ENCODE data around the gene MASTL.
A peak's percentile ranks its signal among the peaks of the same experiment; 100 is the strongest.

MASTL gene

DNA sequence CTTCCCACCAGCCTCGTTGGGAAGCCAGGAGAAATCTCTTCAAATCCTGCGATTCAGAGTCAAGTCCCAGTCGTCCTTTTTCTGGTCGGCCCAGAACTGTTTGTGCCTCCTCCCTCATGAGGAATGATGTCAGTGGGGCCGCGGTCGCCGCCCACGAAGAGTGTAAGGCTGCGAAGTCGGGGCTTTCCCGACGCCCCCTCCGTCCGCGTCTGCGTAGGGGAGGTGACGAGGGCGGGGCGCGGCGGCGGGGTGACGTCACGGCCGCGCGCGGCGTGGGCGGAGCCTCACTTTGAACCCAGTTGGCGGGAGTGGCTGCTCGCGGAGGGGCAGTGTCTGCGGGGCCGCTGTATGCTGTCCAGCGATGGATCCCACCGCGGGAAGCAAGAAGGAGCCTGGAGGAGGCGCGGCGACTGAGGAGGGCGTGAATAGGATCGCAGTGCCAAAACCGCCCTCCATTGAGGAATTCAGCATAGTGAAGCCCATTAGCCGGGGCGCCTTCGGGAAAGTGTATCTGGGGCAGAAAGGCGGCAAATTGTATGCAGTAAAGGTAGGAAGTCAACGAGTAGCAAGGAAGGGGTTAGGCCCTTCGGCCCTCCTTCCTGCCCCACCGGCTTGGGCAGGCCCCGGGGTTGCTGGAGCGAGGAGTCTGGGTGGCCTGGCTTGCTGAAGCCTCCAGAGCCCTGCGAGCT is at the start of gene MASTL:
Gene MASTL, plus strand, starts transcription at position 287 of the 689 bp plus-strand sequence. Its CDS starts 75 bp downstream, at position 362.
- peak; percentile 88 for DNase-seq (ENCODE audit: low spot score)

DNA sequence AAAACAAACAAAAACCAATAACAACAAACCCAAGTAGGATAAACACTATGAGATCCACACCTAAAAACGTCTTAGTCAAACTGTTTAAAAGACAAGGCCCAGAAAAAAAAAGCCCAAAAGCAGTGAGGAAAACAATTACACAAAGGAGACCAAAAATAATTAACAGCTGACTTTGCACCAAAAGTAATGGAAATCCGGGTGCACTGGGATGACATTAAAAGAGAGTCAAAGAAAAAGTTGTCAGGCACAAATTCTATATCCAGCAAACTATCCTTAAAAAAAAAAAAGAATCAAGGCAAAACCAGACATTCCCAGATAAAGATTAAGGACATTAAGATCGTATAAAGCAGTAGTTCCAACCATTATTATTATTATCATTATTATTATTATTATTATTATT is 47.0 kb upstream of the MASTL start:
- DNase-seq (ENCODE audit: low spot score) = no peak

DNA sequence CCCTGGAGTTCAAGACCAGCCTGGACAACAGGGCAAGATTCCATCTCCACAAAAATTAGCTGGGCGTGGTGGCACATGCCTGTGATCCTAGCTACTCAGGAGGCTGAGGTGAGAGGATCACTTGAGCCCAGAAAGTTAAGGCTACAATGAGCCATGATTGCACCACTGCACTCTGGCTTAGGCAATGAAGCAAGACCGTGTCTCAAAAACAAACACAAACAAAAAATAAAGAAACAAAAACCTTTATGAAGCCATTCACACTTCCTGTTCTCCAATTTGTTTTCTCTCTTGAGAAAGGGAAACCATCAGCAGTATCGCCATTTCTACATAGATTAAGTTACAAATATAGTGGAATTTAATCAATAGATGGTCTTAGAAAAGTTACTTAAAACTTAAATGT is 20.8 kb upstream of the MASTL start:
- DNase-seq (ENCODE audit: low spot score) = no peak

DNA sequence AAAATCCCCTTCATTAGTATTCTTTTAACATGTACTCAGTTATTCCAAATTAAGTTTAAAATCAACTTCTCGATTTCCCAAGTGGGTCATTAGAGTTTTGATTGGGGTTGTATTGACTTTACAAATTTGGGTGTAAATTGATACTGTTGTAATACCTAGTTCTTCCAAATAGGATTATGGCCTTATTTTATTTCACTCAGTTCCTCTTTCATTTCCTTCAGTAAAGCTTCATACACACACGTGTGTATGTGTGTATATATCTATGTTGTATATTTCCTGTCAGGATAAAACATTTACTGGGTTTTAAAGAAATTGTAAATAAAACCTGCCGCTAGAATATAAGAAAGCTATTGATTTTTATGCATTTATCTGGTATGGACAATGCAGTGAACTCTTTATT is 16.9 kb upstream of the MASTL start:
- no peak for DNase-seq (ENCODE audit: low spot score)

DNA sequence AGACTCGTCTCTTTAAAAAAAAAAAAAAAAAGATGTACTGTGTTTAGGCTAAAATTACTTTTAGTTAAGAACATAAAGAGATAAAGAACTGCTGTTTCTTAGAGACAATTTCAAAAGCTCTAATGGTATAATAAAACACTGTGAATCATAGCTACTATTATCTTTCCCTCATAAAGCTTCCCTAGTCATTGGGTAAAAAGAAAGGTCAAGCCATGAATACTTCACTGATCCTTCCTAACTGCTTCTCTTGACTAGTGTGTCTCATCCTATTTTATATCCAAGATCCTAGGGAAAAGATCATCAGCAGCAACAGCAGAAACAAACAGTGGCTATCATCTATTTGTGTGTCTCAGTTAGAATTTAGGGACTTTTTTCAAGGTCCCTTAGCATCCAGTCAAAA is 11.5 kb upstream of the MASTL start:
- no peak for DNase-seq (ENCODE audit: low spot score)

DNA sequence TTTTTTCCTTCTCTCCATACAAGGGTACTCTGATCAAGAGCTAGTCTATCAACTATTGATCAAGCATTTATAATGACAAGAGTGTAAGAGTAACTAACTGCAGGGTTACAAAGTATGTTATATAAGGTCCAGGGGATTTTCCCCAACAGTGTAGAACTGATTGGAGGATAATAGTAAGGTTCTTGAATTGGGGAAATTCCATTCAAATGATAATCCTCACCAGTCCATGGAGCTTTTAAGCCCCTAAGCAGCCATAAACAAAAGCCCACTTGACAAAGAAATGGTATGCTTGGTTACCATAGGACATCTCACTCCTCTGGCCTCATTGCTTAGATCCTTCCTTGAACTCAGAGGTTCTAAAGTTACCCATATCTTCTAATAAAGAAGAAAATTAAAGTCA is 9.2 kb upstream of the MASTL start:
- no peak for DNase-seq (ENCODE audit: low spot score)

DNA sequence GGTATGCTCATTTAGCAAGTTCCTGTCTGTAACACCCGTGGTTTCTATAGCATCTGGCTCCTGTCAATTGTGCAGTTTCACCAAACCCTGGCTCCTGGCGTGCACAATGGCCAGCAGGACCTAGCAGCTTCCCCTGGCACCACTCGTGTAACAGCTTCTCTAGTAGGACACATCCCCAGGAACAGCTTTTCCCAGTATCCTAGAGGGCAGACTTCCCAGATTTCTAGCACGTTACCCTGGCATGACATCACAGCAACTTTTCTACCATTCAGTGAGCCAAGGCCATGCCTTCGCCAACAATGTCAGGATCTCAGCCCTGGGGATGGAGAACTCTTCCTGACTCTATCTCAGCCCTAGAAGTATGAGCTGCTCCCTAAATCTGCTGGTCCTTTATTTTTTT is 7.5 kb upstream of the MASTL start:
- DNase-seq (ENCODE audit: low spot score) = no peak

DNA sequence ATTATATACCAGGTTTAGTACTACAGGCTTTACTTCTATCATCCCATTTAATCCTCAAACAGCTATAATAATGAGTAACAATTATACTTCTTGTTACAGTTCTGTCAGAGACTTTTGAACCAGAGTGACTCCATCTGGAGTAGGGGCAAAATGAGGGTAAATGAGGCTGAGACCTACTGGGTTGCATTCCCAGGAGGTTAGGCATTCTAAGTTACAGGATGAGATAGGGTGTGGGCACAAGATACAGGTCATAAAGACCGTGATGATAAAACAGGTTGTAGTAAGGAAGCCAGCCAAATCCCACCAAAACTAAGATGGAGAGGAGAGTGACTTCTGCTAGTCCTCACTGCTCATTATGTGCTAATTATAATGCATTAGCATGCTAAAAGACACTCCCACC is 4.9 kb upstream of the MASTL start:
- DNase-seq (ENCODE audit: low spot score) = no peak

DNA sequence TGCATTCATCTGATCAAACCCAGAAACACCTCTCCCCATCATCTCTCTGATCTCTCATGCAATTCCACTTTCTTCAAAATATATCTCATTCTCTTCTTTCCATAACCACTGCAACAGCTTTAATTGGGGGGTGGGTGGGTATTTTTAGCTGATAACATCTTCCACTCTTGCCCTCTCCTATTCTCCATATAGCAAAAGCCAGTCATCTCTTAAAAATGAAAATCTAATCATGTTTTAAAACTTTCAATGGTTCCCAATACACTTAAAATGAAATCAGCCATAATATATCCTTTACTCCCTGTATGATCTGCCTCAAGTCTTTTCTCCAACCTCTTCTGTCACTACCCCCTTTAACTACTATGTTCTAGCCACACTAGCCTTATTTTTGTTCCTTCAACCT is 2.5 kb upstream of the MASTL start:
- DNase-seq (ENCODE audit: low spot score) = no peak

DNA sequence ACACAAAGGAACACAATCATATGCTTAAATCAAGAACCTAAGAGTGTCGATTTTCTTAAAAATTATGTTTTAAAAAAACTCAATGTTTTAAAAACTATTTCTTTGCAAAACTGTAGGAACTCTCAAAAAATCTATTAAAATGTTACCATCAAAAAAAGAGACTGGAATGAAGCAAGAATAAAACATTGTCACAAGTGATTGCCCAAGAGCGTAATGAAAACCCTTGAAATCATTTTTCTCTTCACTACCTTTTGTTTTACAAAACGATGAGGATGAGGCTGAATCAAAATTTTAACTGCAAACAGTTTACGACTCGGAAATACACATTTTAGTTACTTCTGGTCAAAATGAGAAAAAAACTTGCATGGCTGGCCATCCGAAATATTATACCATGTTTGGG is 1.8 kb upstream of the MASTL start:
- no peak for DNase-seq (ENCODE audit: low spot score)

DNA sequence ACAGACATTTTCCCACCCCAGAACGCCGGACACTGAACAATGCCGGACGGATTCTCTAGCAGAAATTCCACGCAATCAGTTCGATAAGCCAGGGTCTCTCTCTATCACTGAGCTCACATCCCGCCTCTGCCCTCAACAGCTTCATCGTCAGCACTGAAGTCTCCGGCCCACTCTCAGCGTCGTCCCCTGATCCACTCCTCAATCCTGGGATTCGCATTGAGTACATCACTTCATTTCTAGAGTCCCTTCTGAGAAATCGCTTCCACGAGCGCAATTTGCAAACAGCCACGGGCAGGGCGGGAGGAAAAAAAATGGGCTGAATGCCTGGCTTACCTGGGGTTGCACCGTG is 1.3 kb upstream of the MASTL start:
- DNase-seq (ENCODE audit: low spot score) = peak; percentile 7

DNA sequence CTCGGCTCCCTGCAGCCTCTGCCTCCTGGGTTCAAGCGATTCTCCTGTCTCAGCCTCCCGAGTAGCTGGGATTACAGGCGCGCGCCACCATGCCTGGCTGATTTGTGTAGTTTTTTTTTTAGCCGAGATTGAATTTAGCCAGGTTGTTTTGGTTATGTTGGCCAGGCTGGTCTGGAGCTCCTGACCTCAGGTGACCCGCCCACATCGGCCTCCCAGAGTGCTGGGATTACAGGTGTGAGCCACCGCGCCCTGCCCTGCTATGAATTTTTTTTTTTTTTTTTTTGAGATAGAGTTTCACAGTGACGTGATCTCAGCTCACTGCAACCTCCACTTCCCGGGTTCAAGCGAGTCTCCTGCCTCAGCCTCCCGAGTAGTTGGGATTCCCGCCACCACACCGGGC is 1.4 kb downstream of the MASTL start:
- DNase-seq (ENCODE audit: low spot score) = peak; percentile 6

DNA sequence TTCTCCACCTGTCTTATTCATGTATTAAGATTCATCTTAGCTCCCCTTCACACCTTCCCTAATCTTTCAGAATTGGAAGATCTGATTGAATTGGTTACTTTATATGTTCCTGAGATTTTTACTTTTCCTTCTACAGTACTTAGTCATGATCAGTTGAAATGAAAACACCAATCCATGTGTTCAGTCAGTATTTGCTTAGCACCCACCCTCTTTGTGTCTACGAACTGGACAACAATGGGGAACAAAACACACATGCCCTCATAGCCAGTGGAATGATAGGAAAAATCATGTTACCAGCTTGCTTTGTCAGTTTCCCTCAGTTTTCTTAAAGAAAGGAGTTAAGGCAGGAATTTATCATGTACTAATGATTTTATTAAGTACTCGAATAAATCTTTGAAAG is 2.0 kb downstream of the MASTL start:
- DNase-seq (ENCODE audit: low spot score) = no peak

DNA sequence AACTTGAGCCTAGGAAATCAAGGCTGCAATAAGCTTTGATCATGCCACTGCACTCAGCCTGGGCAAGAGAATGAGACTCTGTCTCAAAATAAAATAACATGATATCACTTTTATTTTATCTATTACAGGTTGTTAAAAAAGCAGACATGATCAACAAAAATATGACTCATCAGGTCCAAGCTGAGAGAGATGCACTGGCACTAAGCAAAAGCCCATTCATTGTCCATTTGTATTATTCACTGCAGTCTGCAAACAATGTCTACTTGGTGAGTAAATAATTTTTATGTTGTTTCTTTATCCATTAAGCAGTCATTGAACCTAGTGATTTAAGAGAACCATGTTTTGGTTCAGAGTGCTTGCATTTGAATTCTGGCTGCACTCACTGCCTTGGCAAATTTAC is 3.3 kb downstream of the MASTL start:
- no peak for DNase-seq (ENCODE audit: low spot score)

DNA sequence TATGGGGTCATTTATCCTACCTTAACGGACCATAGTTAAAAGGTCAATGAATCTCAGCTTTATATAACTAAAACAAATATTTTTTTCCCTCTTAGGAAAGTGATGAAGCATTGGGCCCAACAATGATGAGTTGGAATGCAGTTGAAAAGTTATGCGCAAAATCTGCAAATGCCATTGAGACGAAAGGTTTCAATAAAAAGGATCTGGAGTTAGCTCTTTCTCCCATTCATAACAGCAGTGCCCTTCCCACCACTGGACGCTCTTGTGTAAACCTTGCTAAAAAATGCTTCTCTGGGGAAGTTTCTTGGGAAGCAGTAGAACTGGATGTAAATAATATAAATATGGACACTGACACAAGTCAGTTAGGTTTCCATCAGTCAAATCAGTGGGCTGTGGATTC is 14.7 kb downstream of the MASTL start:
- DNase-seq (ENCODE audit: low spot score) = no peak

DNA sequence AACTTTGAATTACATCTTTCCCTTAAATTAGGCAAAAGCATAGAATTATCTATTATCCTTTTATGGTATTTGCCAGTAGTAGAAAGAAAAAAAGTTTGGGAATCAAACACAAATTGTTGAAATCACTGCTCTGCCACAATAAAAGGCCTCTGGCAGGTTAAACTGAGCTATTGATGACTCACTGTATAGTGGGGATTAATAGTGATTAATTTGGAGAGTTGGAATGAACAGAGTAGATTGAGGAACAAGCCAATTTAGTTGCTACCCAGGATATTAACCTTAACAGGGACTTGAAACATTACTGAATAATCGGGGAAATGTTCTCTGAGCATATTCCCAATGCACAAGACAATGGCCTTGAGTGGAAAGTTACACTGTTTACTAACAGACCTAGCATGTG is 33.1 kb downstream of the MASTL start:
- no peak for DNase-seq (ENCODE audit: low spot score)

DNA sequence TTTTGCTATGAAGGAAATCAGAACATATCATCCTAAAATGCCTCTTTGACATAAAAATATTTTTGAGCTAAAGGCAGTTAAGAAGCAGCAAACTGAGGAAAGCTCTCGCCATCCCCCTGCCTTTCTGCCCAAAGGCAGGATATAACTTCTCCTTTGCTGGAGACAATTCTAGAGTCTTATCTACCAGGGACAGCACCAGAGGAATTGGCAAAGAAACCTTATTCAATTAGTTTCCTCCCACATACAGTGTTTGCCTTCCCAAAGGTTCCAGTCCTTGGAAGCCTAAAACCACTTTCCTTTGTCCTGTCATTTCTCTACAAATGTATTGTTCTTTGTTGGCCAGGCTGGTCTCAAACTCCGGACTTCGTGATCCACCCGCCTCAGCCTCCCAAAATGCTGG is 33.7 kb downstream of the MASTL start:
- DNase-seq (ENCODE audit: low spot score) = no peak

DNA sequence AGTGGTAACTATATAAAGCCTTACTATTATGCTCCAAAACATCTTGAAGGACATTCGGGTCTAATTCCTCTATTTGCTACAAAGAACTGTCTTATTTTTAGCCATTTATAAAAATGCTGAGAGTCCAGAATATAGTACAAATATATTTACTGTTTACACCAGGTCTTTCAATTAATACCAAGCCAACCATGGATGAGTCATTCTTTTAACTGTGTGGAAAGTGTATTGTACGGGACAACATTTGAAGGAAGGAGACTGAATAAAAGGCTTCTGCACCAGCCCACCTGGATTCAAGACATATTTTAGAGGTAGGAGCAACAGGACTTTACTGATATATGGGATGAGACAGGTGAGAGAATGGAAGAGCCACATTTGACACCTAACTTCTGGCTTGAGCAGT is 35.4 kb downstream of the MASTL start:
- DNase-seq (ENCODE audit: low spot score) = no peak

DNA sequence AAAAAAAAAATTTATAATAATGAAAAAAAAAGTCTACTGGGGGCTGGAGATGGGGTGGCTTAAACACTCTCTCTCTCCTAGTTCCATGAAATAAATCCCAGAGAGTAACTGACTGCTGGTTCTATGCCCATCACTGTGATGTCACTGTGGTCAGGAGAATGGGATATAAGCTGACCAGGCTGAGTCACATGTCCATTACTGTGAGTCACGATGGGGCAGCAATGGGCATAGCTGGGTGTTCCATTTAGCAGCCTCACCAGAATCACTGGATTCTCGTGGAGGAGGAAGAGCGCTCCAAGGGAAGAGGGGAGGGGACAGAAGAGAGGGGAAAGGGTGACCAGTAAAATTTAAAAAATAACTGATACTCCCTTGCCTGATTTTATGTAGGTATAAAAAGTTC is 37.1 kb downstream of the MASTL start:
- peak; percentile 48 for DNase-seq (ENCODE audit: low spot score)

DNA sequence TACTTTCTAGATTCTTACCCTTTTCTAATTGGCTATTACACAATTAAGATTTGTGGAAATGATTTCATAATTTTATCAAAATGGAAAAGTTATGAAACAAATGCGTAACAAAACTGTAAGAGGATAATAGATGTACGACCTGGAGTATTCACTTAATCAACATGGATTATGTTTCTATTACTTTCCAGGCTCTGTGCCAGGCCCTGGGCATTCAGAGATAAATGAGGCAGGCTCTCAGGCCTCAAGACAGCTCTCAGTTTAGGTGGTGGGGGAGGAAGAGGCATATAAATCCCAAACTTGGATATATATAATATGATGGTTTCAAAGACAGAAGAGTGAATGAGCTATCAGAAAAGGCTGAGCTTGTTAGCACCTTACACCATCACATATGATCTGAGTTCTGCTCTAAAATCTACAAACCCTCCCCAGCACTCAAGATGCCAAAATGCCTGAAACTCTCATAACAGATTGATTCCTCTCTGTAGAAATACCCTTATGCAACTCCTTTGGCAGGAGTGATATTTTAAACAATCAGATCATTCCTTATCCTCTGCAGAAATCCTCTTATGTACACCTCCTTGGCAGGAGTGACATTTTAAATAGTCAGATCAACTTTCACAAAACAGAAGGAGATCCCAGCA is 42.9 kb downstream of the MASTL start:
- no peak for DNase-seq (ENCODE audit: low spot score)

DNA sequence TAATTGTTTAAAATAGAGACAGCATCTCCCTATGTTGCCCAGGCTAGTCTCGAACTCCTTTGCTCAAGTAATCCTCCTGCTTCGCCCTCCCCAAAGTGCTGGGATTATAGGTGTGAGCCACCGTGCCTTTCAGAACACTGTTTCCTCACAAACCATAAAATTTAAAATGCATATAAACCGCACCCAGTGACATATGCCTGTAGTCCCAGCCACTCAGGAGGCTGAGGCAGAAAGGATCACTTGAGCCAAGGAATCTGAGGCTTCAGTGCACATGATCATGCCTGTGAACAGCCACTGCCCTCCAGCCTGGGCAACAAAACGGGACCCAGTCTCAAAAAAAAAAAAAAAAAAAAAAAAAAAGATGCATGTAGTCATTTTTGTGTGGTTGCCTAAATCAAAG is 48.7 kb downstream of the MASTL start:
- no peak for DNase-seq (ENCODE audit: low spot score)

DNA sequence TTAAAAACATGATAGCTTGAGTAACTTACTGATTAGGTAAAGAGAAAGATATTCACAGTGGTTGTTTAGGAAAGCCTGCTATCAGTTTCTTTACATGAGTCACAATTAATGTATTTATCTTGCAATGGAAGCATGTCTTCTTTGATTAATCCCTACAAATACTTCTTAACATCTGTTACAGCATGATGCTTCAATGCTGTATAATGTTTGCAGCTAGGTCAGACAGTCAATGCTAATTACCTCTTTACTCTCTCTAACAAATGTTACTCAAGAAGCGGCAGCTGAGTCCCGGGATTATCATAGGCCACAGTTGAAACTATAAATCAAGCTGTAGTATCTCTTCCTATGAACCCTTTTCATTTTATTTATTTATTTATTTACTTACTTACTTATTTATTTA is 52.2 kb downstream of the MASTL start:
- no peak for DNase-seq (ENCODE audit: low spot score)

DNA sequence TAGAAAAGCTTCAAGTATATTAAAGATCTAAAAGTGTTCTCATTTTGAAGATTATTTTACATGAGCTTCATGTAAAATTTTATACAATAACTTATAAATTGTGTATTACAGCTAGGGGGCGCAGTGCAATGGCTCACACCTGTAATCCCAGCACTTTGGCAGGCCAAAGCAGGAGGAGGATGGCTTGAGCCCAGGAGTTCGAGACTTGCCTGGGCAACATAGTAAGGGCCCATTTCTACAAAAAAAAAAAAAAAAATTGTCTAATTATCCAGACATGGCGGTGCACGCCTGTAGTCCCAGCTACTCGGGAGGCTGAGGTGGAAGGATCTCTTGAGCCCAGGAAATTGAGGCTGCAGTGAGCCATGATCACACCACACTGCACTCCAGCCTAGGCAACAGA is 68.8 kb downstream of the MASTL start:
- peak; percentile 34 for DNase-seq (ENCODE audit: low spot score)

DNA sequence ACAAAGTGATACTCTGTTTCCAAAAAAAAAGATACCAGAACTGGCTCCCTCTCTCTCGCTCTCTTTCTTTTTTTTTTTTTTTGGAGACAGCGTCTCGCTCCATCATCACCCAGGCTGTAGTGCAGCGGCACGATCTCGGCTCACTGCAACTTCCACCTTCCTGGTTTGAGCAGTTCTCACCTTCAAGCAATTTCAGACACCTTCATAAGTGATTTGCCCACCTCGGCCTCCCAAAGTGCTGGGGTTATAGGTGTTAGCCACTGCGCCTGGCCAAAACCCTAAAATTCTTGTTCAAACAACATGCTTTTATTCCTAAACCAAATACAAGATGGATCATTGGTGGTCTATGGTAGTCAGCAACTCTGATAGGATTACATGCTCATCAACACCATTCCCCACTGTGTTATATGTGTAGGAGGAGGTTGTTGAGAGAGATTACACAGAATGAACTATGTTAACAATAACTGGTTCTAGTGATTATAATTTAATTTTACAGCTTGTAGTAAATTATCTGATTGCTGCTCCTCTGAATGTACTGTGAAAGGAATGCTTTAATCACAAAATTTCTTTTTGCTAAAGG is 69.9 kb downstream of the MASTL start:
- DNase-seq (ENCODE audit: low spot score) = no peak
